Stimulated activated CD8-positive, alpha-beta memory T cell treated with anti-CD3 and anti-CD28 coated beads, Interleukin-15, amount 100 ng/mL, for 24 hours (primary cell): ENCODE results near the gene GAST.

Experiments
- DNase-seq: peaks from one replicate; pipeline ENCODE4 v3.0.0-alpha.2; 2020; ENCODE audit warnings: low read depth

The GAST gene

GRCh38 chr17:41740506-41740905, 28.4 kb downstream of the GAST start:
- DNase-seq = no peak

GRCh38 chr17:41741709-41742108, 29.6 kb downstream of the GAST start:
- no peak for DNase-seq

- no peak for DNase-seq
Measured at GRCh38 chr17:41748275-41748674, 36.1 kb downstream of the GAST start.

GRCh38 chr17:41750862-41751261, 38.7 kb downstream of the GAST start:
- no peak for DNase-seq

GRCh38 chr17:41751288-41751687, 39.2 kb downstream of the GAST start:
- no peak for DNase-seq

GRCh38 chr17:41754066-41754465, 41.9 kb downstream of the GAST start:
- no peak for DNase-seq

GRCh38 chr17:41758601-41759000, 46.5 kb downstream of the GAST start:
- no peak for DNase-seq

GRCh38 chr17:41760878-41761277, 48.7 kb downstream of the GAST start:
- no peak for DNase-seq

- no peak for DNase-seq
Measured at GRCh38 chr17:41762391-41762790, 50.3 kb downstream of the GAST start.

GRCh38 chr17:41762841-41763240, 50.7 kb downstream of the GAST start:
- DNase-seq = no peak

GRCh38 chr17:41763327-41763726, 51.2 kb downstream of the GAST start:
- DNase-seq = no peak
